HL-60 (cell line): ENCODE results near the gene ULBP2.

Source experiments
- DNase-seq, 2 experiments: peaks; one replicate each; pipeline ENCODE4 v3.0.0-alpha.2; 2010 to 2020; ENCODE audit warnings: low read depth in 1 of 2, low spot score in 1 of 2
- H3K27ac ChIP-seq: fragments of 250-450 bp; sonication (Bioruptor Pico); replicated peaks from 2 replicates; pipeline ENCODE4 v1.5.1; 2020; ENCODE audit warnings: mild to moderate bottlenecking, moderate library complexity
- H3K27me3 ChIP-seq: fragments of 250-450 bp; sonication (Bioruptor Pico); 2 replicates; pipeline ENCODE4 v1.5.1; 2021; ENCODE audit warnings: mild to moderate bottlenecking, moderate library complexity; ENCODE audit not compliant: insufficient read depth, poor library complexity, severe bottlenecking
- H3K4me3 ChIP-seq: replicated peaks from 2 replicates; pipeline ENCODE4 v1.5.1; 2011; ENCODE audit warnings: mild to moderate bottlenecking, control low read depth, low read length; ENCODE audit not compliant: insufficient read depth
- GABPA ChIP-seq: IDR thresholded peaks from 2 replicates; pipeline ENCODE4 v1.6.1; 2012; ENCODE audit warnings: low read depth
- POLR2AphosphoS5 ChIP-seq: IDR thresholded peaks from 2 replicates; pipeline ENCODE4 v1.6.1; 2012; ENCODE audit warnings: low read depth
- SPI1 ChIP-seq: IDR thresholded peaks from 2 replicates; pipeline ENCODE4 v1.6.1; 2012; ENCODE audit warnings: low read depth, mild to moderate bottlenecking, borderline replicate concordance
- TF ChIP-seq, protein P1 (sequence below): IDR thresholded peaks from 2 replicates; pipeline ENCODE4 v1.6.1; 2012; ENCODE audit warnings: low read depth; ENCODE audit not compliant: insufficient replicate concordance
- TF ChIP-seq, protein P2 (sequence below): IDR thresholded peaks from one replicate; pipeline ENCODE4 v1.5.1; 2011; ENCODE audit warnings: low read length, control low read depth, inconsistent platforms; ENCODE audit not compliant: insufficient read depth

Gene ULBP2

DNA sequence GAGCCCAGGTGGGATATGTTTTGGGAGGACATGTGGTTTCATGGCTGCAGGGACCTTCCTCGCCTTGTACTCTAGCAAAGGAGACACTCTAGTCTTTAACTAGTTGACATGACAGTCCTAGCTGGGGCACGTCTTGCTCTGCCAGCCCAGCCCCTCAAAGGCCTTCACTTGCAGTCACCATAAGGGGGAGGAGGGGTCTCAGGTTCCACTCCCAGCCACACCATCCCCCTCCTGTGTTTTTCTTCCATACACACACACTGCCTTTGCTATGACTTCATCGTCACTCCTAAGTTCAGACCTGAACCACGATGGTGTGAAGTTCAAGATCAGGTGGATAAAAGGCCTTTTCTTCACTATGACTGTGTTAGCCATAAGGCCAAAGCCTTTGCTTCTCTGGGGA is 35.4 kb downstream of the ULBP2 start:
- DNase-seq, result no peak
- TF ChIP-seq POLR2AphosphoS5, result no peak
- TF ChIP-seq, protein P1, sequence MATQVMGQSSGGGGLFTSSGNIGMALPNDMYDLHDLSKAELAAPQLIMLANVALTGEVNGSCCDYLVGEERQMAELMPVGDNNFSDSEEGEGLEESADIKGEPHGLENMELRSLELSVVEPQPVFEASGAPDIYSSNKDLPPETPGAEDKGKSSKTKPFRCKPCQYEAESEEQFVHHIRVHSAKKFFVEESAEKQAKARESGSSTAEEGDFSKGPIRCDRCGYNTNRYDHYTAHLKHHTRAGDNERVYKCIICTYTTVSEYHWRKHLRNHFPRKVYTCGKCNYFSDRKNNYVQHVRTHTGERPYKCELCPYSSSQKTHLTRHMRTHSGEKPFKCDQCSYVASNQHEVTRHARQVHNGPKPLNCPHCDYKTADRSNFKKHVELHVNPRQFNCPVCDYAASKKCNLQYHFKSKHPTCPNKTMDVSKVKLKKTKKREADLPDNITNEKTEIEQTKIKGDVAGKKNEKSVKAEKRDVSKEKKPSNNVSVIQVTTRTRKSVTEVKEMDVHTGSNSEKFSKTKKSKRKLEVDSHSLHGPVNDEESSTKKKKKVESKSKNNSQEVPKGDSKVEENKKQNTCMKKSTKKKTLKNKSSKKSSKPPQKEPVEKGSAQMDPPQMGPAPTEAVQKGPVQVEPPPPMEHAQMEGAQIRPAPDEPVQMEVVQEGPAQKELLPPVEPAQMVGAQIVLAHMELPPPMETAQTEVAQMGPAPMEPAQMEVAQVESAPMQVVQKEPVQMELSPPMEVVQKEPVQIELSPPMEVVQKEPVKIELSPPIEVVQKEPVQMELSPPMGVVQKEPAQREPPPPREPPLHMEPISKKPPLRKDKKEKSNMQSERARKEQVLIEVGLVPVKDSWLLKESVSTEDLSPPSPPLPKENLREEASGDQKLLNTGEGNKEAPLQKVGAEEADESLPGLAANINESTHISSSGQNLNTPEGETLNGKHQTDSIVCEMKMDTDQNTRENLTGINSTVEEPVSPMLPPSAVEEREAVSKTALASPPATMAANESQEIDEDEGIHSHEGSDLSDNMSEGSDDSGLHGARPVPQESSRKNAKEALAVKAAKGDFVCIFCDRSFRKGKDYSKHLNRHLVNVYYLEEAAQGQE, result no peak
- TF ChIP-seq GABPA, result no peak
- TF ChIP-seq SPI1, result no peak
- TF ChIP-seq, protein P2, sequence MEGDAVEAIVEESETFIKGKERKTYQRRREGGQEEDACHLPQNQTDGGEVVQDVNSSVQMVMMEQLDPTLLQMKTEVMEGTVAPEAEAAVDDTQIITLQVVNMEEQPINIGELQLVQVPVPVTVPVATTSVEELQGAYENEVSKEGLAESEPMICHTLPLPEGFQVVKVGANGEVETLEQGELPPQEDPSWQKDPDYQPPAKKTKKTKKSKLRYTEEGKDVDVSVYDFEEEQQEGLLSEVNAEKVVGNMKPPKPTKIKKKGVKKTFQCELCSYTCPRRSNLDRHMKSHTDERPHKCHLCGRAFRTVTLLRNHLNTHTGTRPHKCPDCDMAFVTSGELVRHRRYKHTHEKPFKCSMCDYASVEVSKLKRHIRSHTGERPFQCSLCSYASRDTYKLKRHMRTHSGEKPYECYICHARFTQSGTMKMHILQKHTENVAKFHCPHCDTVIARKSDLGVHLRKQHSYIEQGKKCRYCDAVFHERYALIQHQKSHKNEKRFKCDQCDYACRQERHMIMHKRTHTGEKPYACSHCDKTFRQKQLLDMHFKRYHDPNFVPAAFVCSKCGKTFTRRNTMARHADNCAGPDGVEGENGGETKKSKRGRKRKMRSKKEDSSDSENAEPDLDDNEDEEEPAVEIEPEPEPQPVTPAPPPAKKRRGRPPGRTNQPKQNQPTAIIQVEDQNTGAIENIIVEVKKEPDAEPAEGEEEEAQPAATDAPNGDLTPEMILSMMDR, result no peak
- Histone ChIP-seq H3K27me3 (peaks cover 4% of the 10 kb centered on the region), H3K4me3 (no peak overlapping the region), H3K27ac (no peak overlapping the region)

DNA sequence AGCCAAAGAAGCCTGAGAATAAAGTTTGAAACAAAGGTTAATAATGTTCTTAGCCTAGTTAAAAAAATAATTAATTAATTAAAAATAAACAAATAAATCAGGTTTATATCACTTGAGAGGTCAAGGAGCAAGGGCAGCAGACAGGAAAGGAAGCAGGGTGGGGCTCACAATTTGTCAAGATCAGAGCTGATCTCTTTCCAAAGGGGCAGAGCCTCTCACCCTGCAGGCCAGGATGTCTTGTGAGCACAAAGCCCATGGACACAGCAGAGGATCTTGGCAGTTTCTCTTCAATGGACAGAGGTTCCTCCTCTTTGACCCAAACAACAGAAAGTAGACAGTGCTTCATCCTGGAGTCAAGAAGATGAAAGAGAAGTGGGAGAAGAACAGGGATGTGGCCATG is 36.8 kb downstream of the ULBP2 start:
- no peak for DNase-seq
- Histone ChIP-seq H3K27ac (no peak overlapping the region), H3K4me3 (no peak overlapping the region), H3K27me3 (peaks cover 10% of the 10 kb centered on the region)
- TF ChIP-seq GABPA (no peak), SPI1 (no peak), POLR2AphosphoS5 (no peak)
- TF ChIP-seq, protein P1, result no peak
- TF ChIP-seq, protein P2, result no peak

DNA sequence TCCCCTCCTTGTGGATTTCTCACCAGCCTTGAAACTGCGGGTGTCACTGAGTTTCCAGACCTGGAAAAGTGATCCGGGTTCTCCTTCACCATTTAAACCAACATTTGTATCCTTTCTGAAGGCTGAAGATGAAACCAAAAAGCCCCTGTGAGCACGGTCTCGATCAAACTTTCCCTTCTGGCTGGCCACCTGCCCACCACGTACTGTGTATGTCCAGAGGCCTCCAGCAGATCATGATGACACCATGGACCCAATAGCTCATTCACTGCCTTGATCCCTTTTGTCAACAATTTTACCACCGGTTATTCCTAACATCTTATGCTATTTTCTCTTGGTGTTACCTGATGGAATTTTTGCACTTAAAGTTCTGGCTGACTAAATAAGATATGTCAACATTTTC is 37.5 kb downstream of the ULBP2 start:
- Histone ChIP-seq H3K27ac (no peak overlapping the region), H3K4me3 (no peak overlapping the region), H3K27me3 (peaks cover 10% of the 10 kb centered on the region)
- TF ChIP-seq POLR2AphosphoS5 (no peak), GABPA (no peak), SPI1 (no peak)
- TF ChIP-seq, protein P1, result no peak
- TF ChIP-seq, protein P2, result no peak
- no peak for DNase-seq
